ENCODE data around the gene KLF14.
A peak's percentile ranks its signal among the peaks of the same experiment; 100 is the strongest.
"Not testable (repeated sequence)": the region's sequence is repeated elsewhere in the genome, so short reads cannot be mapped to it uniquely, and the experiment has no call there.

KLF14 gene

DNA sequence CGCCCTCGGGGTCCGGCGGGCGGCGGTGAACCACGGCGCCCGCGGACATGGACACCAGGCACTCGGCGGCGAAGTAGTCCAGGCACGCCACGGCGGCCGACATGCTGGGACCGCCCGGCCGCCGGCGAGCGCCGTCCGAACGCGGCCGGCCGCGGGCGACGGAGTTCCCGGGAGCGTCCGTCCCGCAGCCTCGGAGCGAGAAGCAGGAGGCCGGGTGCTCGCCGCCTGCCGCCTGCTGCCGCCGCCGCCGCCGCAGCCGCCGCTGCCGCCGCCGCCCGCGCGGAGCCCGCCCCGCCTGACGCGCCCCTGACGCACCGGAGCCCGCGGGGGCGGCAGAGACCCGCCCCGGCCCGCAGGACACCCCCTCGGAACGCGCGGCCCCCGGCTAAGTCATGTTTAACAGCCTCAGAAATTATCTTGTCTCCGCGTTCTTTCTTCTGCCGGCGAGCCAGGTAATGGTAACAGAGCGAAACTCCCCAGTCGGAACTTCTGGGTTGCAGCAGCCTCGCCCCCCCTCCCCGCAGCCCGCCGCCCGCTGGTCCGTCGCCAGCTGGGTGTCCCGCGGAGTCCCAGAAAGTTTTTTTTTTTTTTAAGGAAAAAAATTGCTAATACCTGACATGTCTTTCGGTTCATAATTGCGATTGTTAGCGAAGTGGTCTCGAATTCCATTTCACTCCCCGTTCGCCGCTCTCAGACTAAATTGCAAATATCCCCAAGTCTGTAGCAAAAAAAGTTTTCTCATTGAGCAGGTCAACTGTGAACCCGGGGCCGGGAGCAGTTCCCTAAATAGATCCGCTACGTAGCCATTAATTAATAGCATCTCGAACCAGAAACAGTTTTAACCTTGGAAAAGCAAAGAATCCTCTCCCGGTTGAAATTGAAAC, at the start of gene KLF14:
Gene KLF14 (minus strand): TSS at position 277 of the 884 bp plus-strand sequence. CDS start 174 bp downstream, at position 103.
- Histone ChIP-seq H3K36me3 (ENCODE audit: control insufficient read depth in 1 of 2, insufficient read depth in 2 of 2, low read length in 2 of 2) (no peaks in the 10 kb centered on the region), H3K4me3 (ENCODE audit: low read depth in 1 of 2, low read length in 2 of 2) (peak within 1 kb of the TSS; percentile 66), H3K27ac (ENCODE audit: low read depth, low read length) (no peak within 1 kb of the TSS), H3K9me3 (ENCODE audit: control insufficient read depth in 1 of 2, low read length in 2 of 2) (peaks cover 0 to 6% of the 10 kb centered on the region in 2 donors), H3K9ac (ENCODE audit: low read depth in 1 of 2, low read length in 2 of 2) (no peak within 1 kb of the TSS), H3K4me1 (ENCODE audit: control insufficient read depth in 1 of 2, insufficient read depth in 2 of 2, low read length in 2 of 2) (peaks cover 0 to 5% of the 10 kb centered on the region in 2 donors), H3K27me3 (ENCODE audit: control insufficient read depth in 1 of 2, insufficient read depth in 2 of 2, low read length in 2 of 2) (peaks cover 72 to 75% of the 10 kb centered on the region in 2 donors)

DNA sequence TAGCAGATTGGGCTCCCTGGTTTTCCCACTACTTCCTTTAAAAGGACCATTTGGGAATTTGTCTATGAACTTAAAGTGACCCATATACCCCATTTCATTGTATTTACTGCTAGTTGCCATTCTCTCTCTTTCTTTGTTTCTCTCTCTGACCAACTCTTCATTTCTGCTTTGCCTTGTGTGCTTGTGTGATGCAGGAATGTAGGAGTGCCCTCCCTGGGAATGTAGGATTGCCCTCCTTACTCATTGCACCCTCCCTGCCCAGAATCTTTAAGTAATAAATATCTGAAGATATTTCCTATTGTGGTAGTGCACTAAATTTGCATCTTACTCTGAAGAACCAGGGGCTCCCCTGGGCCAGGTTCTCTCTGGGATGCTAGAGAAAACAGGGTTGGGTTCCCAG, 47.3 kb upstream of the KLF14 start:
- no peaks in the 10 kb centered on the region for H3K36me3 ChIP-seq (ENCODE audit: control insufficient read depth in 1 of 2, insufficient read depth in 2 of 2, low read length in 2 of 2)
- H3K27me3 ChIP-seq (ENCODE audit: control insufficient read depth in 1 of 2, insufficient read depth in 2 of 2, low read length in 2 of 2) = peaks cover 0 to 3% of the 10 kb centered on the region in 2 donors
- H3K4me1 ChIP-seq (ENCODE audit: control insufficient read depth in 1 of 2, insufficient read depth in 2 of 2, low read length in 2 of 2) = no peaks in the 10 kb centered on the region
- no peak overlapping the region for H3K27ac ChIP-seq (ENCODE audit: low read depth, low read length)
- no peaks in the 10 kb centered on the region for H3K9me3 ChIP-seq (ENCODE audit: control insufficient read depth in 1 of 2, low read length in 2 of 2)
- no peak overlapping the region for H3K4me3 ChIP-seq (ENCODE audit: low read depth in 1 of 2, low read length in 2 of 2)
- no peak overlapping the region for H3K9ac ChIP-seq (ENCODE audit: low read depth in 1 of 2, low read length in 2 of 2)

DNA sequence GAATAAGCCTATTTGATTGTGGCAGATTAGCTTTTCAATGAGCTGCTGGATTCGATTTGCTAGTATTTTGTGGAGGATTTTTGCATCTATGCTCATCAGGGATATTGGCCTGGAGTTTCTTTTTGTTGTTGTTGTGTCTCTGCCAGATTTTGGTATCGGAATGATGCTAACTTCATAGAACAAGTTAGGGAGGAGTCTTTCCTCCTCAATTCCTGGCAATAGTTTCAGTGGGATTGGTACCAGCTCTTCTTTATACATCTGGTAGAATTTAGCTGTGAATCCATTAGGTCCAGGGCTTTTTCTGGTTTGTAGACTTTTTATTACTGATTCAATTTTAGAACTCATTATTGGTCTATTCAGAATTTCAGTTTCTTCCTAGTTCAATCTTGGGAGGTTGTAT, 43.4 kb upstream of the KLF14 start:
- Histone ChIP-seq H3K36me3 (ENCODE audit: control insufficient read depth in 1 of 2, insufficient read depth in 2 of 2, low read length in 2 of 2) (no peaks in the 10 kb centered on the region), H3K4me1 (ENCODE audit: control insufficient read depth in 1 of 2, insufficient read depth in 2 of 2, low read length in 2 of 2) (no peaks in the 10 kb centered on the region), H3K9me3 (ENCODE audit: control insufficient read depth in 1 of 2, low read length in 2 of 2) (no peaks in the 10 kb centered on the region), H3K27ac (ENCODE audit: low read depth, low read length) (no peak overlapping the region), H3K9ac (ENCODE audit: low read depth in 1 of 2, low read length in 2 of 2) (no peak overlapping the region), H3K27me3 (ENCODE audit: control insufficient read depth in 1 of 2, insufficient read depth in 2 of 2, low read length in 2 of 2) (peaks cover 3 to 4% of the 10 kb centered on the region in 2 donors), H3K4me3 (ENCODE audit: low read depth in 1 of 2, low read length in 2 of 2) (no peak overlapping the region)

- H3K27ac ChIP-seq (ENCODE audit: low read depth, low read length); H3K36me3 ChIP-seq (ENCODE audit: control insufficient read depth in 1 of 2, insufficient read depth in 2 of 2, low read length in 2 of 2); H3K27me3 ChIP-seq (ENCODE audit: control insufficient read depth in 1 of 2, insufficient read depth in 2 of 2, low read length in 2 of 2); H3K4me3 ChIP-seq (ENCODE audit: low read depth in 1 of 2, low read length in 2 of 2); H3K9me3 ChIP-seq (ENCODE audit: control insufficient read depth in 1 of 2, low read length in 2 of 2); H3K9ac ChIP-seq (ENCODE audit: low read depth in 1 of 2, low read length in 2 of 2); H3K4me1 ChIP-seq (ENCODE audit: control insufficient read depth in 1 of 2, insufficient read depth in 2 of 2, low read length in 2 of 2): not testable (repeated sequence)
These were observed 38.4 kb upstream of the KLF14 start for GRCh38 chr7:130772456-130772855.

- no peak overlapping the region for H3K27ac ChIP-seq (ENCODE audit: low read depth, low read length)
- H3K4me3 ChIP-seq (ENCODE audit: low read depth in 1 of 2, low read length in 2 of 2) = no peak overlapping the region
- no peak overlapping the region for H3K9ac ChIP-seq (ENCODE audit: low read depth in 1 of 2, low read length in 2 of 2)
- no peaks in the 10 kb centered on the region for H3K36me3 ChIP-seq (ENCODE audit: control insufficient read depth in 1 of 2, insufficient read depth in 2 of 2, low read length in 2 of 2)
- no peaks in the 10 kb centered on the region for H3K27me3 ChIP-seq (ENCODE audit: control insufficient read depth in 1 of 2, insufficient read depth in 2 of 2, low read length in 2 of 2)
- no peaks in the 10 kb centered on the region for H3K4me1 ChIP-seq (ENCODE audit: control insufficient read depth in 1 of 2, insufficient read depth in 2 of 2, low read length in 2 of 2)
- peaks cover 0 to 4% of the 10 kb centered on the region in 2 donors for H3K9me3 ChIP-seq (ENCODE audit: control insufficient read depth in 1 of 2, low read length in 2 of 2)
These were observed 34.8 kb upstream of the KLF14 start for GRCh38 chr7:130768854-130769253.

DNA sequence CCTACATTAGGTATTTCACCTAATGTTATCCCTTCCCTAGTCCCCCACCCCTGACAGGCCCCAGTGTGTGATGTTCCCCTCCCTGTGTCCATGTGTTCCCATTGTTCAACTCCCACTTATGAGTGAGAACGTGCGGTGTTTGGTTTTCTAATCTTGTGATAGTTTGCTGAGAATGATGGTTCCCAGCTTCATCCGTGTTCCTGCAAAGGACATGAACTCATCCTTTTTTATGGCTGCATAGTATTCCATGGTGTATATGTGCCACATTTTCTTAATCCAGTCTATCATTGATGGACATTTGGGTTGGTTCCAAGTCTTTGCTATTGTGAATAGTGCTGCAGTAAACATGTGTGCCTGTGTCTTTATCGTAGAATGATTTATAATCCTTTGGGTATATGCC, 30.6 kb upstream of the KLF14 start:
- not testable (repeated sequence) for H3K4me1 ChIP-seq (ENCODE audit: control insufficient read depth in 1 of 2, insufficient read depth in 2 of 2, low read length in 2 of 2); H3K27me3 ChIP-seq (ENCODE audit: control insufficient read depth in 1 of 2, insufficient read depth in 2 of 2, low read length in 2 of 2); H3K9me3 ChIP-seq (ENCODE audit: control insufficient read depth in 1 of 2, low read length in 2 of 2); H3K9ac ChIP-seq (ENCODE audit: low read depth in 1 of 2, low read length in 2 of 2); H3K4me3 ChIP-seq (ENCODE audit: low read depth in 1 of 2, low read length in 2 of 2); H3K36me3 ChIP-seq (ENCODE audit: control insufficient read depth in 1 of 2, insufficient read depth in 2 of 2, low read length in 2 of 2); H3K27ac ChIP-seq (ENCODE audit: low read depth, low read length)

GRCh38 chr7:130758429-130759056, 24.5 kb upstream of the KLF14 start:
- H3K4me3 ChIP-seq (ENCODE audit: low read depth in 1 of 2, low read length in 2 of 2) = no peak overlapping the region
- H3K27me3 ChIP-seq (ENCODE audit: control insufficient read depth in 1 of 2, insufficient read depth in 2 of 2, low read length in 2 of 2) = no peaks in the 10 kb centered on the region
- no peaks in the 10 kb centered on the region for H3K9me3 ChIP-seq (ENCODE audit: control insufficient read depth in 1 of 2, low read length in 2 of 2)
- no peak overlapping the region for H3K27ac ChIP-seq (ENCODE audit: low read depth, low read length)
- no peaks in the 10 kb centered on the region for H3K4me1 ChIP-seq (ENCODE audit: control insufficient read depth in 1 of 2, insufficient read depth in 2 of 2, low read length in 2 of 2)
- no peak overlapping the region for H3K9ac ChIP-seq (ENCODE audit: low read depth in 1 of 2, low read length in 2 of 2)
- no peaks in the 10 kb centered on the region for H3K36me3 ChIP-seq (ENCODE audit: control insufficient read depth in 1 of 2, insufficient read depth in 2 of 2, low read length in 2 of 2)

DNA sequence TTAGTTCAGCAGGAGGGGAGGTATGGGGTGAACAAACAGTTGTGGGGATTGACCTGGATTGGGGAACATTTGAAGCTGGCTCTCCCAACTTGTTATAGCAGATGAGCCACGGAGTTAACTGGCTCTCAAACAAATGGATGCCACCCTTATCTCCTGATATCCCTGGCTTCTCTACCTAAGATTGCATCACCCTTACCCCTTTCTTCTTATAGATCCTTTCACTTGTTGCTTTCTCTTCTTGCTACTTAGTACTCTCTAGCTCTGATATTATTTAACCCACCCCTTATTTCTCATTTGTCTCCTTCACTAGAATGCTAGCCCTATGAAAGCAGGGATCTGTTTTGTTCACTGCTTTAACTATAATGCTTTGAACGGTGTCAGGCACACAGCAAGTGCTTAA, 22.3 kb upstream of the KLF14 start:
- Histone ChIP-seq H3K9me3 (ENCODE audit: control insufficient read depth in 1 of 2, low read length in 2 of 2) (no peaks in the 10 kb centered on the region), H3K36me3 (ENCODE audit: control insufficient read depth in 1 of 2, insufficient read depth in 2 of 2, low read length in 2 of 2) (no peaks in the 10 kb centered on the region), H3K4me1 (ENCODE audit: control insufficient read depth in 1 of 2, insufficient read depth in 2 of 2, low read length in 2 of 2) (no peaks in the 10 kb centered on the region), H3K9ac (ENCODE audit: low read depth in 1 of 2, low read length in 2 of 2) (no peak overlapping the region), H3K27me3 (ENCODE audit: control insufficient read depth in 1 of 2, insufficient read depth in 2 of 2, low read length in 2 of 2) (peaks cover 4 to 5% of the 10 kb centered on the region in 2 donors), H3K4me3 (ENCODE audit: low read depth in 1 of 2, low read length in 2 of 2) (no peak overlapping the region), H3K27ac (ENCODE audit: low read depth, low read length) (no peak overlapping the region)

DNA sequence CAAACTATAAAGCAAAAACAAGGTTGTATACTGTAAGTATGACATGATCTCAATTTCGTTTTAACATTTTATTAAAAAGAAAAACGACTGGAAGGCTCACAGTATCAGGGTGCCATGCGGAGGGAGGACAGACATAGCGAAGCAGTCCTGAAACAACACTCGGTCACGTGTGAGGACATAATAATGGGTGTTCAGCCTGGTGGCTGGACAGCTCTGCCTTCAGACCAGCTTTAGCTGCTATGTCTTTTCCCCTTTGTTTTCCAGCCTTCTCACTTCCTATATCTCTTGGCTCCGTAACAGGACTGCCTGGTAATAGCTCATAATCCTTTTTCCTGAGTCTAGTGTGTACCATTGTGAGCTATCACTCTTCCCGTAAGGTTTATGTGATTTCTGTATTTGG, 18.4 kb upstream of the KLF14 start:
- H3K36me3 ChIP-seq (ENCODE audit: control insufficient read depth in 1 of 2, insufficient read depth in 2 of 2, low read length in 2 of 2) = no peaks in the 10 kb centered on the region
- no peak overlapping the region for H3K9ac ChIP-seq (ENCODE audit: low read depth in 1 of 2, low read length in 2 of 2)
- H3K27ac ChIP-seq (ENCODE audit: low read depth, low read length) = no peak overlapping the region
- no peaks in the 10 kb centered on the region for H3K4me1 ChIP-seq (ENCODE audit: control insufficient read depth in 1 of 2, insufficient read depth in 2 of 2, low read length in 2 of 2)
- H3K27me3 ChIP-seq (ENCODE audit: control insufficient read depth in 1 of 2, insufficient read depth in 2 of 2, low read length in 2 of 2) = peaks cover 4 to 5% of the 10 kb centered on the region in 2 donors
- no peak overlapping the region for H3K4me3 ChIP-seq (ENCODE audit: low read depth in 1 of 2, low read length in 2 of 2)
- no peaks in the 10 kb centered on the region for H3K9me3 ChIP-seq (ENCODE audit: control insufficient read depth in 1 of 2, low read length in 2 of 2)

- no peak overlapping the region for H3K27ac ChIP-seq (ENCODE audit: low read depth, low read length)
These were observed 16.7 kb upstream of the KLF14 start for GRCh38 chr7:130750755-130751154.

More at GRCh38 chr7:130750755-130751154, 16.7 kb upstream of the KLF14 start:
- Histone ChIP-seq H3K9me3 (ENCODE audit: control insufficient read depth in 1 of 2, low read length in 2 of 2) (no peaks in the 10 kb centered on the region), H3K4me3 (ENCODE audit: low read depth in 1 of 2, low read length in 2 of 2) (no peak overlapping the region), H3K9ac (ENCODE audit: low read depth in 1 of 2, low read length in 2 of 2) (no peak overlapping the region), H3K36me3 (ENCODE audit: control insufficient read depth in 1 of 2, insufficient read depth in 2 of 2, low read length in 2 of 2) (no peaks in the 10 kb centered on the region), H3K4me1 (ENCODE audit: control insufficient read depth in 1 of 2, insufficient read depth in 2 of 2, low read length in 2 of 2) (no peaks in the 10 kb centered on the region), H3K27me3 (ENCODE audit: control insufficient read depth in 1 of 2, insufficient read depth in 2 of 2, low read length in 2 of 2) (peaks cover 4 to 14% of the 10 kb centered on the region in 2 donors)

All from duodenal mucosa (tissue), 2 donors.